Kidney glomerular epithelial cell (primary cell): ENCODE measurements around the gene KIAA1671.
"Not testable (repeated sequence)": the region's sequence is repeated elsewhere in the genome, so short reads cannot be mapped to it uniquely, and the experiment has no call there.

Experiments
- DNase-seq: peaks from one replicate; lab custom pipeline; 2025; lab: John Stamatoyannopoulos, UW

The KIAA1671 gene

DNA sequence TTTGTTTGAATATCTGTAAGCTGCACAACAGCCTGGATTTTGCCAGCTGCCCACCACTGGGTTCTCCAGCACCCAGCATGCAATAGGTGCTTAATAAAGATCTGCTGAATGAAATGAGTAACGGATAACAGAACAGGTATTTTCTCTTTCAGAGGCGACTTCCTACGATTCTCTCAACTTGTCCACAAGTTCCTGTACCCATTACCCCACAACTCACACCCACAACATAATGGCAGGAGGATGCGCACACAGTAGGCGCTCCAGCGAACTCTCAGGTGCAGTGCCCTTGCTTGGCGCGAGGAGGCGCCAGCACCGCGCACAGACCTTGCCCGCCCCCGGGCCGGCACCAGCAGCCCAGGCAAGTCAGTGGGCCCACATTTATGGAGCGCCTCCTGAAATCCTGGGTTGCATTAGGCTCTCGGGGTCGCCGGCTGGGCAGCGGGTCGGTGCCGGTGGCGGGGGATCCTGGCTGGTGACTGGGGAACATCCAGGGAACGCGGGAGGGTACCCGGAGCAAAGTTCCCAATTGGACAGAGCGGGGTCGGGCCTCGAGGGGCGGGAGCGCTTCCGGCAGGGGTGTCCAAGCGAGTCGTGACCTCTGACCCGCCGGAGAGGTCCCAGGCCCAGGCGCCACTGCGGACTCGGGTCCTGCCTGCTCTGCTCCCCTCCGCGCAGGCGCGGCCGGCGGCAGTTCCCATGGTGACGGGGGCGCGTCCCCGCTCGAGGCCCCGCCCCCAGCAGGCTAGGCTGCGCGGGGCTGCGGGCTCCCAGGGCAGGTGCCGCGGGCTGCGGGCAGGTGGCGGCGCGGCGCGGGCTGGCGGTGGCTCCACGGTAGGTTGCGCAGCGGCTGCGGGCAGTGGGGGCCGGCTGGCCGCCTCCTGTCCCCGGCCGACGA is at the start of gene KIAA1671:
Gene KIAA1671 (plus strand): TSS at position 775 of the 895 bp plus-strand sequence. CDS start 75,284 bp downstream, outside the sequence.
- peak; percentile 44 for DNase-seq

DNA sequence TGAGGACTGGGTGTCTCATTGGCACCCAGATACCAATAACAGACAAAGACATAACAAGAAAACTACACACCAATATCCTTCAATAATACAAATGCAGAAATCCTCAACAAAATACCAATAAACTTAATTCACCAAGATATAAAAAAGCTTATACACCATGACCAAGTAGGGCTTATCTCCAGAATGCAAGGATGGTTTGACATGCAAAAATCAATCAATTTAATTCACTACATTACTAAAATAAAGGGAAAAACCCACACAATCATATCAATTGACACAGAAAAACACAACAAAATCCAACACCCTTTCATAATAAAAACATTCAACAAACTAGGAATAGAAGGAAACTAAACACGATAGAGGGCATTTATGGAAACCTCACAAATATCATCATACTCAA is 46.6 kb upstream of the KIAA1671 start:
- DNase-seq, result no peak

DNA sequence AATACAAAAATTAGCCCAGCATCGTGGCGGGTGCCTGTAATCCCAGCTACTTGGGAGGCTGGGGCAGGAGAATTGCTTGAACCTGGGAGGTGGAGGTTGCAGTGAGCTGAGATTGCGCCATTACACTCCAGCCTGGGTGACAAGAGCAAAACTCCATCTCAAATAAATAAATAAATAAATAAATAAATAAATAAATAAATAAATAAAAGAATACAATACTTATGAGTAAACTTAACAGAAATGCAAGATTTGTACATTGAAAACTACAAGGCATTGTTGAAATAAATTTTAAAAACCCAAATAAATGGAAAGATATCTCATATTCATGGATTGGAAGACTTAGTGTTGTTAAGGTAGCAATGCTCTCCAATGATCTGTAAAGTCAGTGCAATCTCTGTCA is 45.4 kb upstream of the KIAA1671 start:
- not testable (repeated sequence) for DNase-seq

DNA sequence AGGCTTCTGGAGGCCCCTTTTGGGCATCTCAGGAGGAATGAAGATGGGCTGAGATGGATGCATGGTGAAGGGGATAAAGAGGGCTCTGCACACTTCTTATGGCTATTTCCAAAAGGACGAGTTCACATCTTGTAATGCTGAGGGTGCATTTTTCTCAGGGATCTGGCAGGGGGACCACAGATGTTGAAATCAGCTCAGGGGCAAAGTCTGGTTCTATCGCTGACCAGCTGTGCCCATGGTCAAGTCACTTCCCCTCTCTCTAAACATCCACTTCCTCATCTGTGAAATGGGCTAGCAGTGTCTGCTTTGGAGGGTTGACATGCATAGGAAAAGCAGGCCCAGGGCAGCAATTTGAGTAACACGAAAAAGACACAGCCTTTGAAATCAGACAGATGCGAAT is 32.5 kb upstream of the KIAA1671 start:
- DNase-seq, result no peak

DNA sequence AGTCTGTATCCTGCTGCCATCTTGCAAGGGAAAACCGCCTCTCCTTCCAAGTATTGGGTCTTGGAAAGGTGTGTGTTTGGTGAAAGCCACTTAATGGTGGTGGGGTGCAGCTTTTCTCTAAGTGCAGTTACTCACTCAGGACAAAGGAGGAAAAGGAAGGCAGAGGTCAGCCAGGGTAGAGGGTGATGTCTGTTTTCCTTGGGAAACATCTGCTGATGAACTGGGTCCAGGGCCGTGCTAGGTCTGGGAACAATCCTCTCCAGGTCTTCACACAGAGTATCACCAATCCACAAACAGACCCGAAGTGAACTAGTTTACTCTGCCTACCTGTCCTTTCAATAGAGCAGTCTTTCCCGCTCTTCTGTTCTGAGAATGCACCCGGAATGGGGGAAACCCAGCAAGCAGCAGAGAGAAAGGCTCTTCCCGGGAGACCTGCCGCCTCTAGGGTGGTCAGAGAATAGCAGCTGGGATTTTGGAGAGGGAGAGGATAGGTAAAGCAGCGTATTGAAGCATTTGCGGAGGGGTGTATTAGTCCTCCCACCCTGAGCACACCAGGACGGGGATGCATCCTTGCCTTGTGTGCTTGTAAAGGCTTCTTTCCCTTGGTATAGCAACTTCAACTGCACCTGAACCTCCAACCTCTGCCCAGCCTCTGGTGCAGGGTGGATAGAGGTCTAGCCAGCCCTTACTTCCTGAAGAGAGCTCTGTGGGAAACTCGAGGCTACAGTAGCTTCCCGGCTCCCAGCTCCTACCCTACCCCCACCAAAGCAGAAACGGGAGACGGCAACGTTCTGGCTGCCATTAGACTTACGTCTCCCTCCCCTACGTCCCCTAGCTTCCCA is 26.7 kb upstream of the KIAA1671 start:
- no peak for DNase-seq

DNA sequence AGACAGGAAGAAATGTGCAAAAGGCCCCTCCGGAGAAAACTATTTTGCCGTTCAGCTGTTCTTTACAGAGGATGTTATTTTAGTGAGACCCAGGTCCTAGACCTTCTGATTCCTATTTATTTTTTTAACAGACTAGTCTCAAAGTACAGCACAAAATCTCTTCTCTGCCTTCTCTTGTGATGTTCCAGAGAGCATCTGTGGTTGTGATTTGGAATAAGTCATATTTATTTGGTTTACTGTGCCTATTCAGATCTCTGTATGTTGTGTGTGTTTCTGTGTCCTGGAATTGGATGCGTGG is 26.1 kb upstream of the KIAA1671 start:
- no peak for DNase-seq

DNA sequence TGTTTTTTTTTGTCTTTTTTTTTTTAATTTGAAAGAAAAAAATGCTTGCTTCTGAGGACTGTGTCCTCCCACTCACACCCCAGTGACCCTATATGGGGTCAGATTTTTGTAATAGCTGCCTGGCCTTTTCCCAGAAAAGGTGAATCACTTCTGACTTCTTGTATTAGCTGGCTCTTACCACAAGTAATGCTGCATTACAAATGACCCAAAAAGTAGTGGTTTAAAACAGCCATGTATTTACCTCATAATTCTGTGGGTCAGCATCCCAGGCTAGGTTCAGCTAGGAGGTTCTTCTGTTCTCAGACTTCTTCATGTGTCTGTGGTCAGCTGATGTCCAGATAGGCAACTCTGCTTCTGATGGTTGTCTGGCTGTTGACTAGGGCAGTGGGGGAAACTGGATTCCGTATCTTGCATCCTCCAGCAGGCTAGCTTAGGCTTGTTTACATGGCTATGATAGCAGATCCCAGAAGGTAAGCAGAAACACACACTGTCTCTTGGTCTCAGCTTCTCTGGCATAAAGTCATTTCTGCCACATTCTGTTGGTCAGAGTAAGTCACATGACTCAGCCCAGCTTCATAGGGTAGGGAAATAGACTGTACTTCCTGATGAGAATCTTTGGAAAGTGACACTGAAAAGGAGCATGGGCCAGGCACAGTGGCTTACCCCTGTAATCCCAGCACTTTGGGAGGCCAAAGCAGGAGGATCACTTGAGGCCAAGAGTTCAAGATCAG is 25.5 kb upstream of the KIAA1671 start:
- DNase-seq, result no peak

DNA sequence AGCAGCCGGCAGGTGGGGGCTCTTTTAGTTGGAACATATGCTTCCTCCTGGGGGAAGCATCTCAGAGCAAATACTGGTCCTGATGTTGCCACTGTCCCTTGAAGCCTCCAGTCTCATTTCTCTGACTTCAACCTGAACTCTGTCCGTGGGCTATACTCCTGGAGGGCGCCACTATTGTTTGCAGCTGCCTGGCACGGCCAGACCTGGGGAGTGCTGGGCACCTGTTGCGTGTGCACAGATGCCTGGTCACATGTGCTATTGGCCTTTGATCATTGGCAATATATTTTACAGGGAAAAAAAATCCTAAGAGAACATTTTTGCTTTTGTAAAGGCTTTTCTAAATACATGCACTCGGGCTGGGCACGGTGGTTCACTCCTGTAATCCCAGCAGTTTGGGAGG is 24.2 kb upstream of the KIAA1671 start:
- DNase-seq, result no peak

DNA sequence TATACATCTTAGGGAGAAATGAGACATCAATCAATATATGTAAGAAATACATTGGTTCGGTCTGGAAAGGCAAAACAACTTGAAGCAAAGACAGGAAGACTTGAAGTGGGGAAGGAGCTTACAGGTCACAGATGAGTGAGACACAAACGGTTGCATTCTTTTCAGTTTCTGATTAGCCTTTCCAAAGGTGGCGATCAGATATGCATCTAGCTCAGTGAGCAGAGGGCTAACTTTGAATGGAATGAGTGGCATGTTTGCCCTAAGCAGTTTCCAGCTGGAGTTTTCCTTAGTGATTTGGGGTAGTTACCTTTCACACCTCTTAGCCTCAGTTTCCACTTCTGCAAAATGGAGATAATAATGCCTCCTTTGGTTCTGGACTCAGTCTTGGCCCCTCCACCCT is 21.8 kb upstream of the KIAA1671 start:
- no peak for DNase-seq

DNA sequence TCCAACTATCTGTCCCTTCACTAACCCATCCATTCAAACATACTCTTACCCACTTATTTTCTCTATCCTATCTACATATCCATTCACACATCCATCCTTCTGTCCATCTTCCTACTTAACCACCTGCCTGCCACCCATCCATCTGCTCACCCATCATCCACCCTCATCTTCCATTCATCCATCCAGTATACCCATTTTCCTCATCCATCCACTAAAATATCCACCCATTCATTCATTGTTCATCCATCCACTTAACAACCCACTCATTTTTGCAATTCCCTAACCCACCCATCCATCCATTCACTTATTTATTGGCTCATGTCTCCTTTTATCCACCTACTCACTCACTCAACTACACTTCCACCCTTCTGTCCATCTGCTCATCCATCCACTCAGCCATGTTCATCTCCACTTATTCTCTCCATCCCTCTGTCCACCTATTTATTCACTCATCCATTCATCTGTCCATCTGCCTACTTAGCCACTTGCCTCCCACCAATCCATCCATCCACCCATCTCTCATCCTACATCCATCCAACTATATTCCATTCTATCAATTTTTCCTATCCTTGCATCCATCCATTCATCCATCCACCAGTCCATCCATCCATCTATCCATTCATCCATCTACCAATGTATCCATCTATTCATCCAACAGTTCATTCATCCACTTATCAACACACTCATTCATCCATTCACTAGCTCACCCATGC is 16.6 kb upstream of the KIAA1671 start:
- no peak for DNase-seq

DNA sequence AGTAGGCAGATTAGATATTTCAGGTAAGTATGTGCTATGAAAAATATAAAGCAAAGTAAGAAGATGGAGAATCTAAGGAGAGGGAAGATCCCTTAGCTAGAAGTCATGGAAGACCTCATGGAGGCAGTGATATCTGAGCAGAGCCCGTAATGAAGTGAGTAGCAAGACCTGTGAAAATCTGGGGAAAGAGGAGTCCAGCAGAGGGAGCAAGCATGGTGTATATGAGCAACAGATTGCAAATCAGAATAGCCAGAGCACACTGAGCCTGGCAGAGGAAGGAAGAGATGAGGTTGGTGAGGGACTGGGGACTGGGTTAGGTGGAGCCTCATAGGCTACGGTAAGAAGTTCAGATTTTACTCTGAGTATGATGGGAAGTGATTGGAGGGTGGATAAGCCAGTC is 15.4 kb upstream of the KIAA1671 start:
- peak; percentile 38 for DNase-seq

DNA sequence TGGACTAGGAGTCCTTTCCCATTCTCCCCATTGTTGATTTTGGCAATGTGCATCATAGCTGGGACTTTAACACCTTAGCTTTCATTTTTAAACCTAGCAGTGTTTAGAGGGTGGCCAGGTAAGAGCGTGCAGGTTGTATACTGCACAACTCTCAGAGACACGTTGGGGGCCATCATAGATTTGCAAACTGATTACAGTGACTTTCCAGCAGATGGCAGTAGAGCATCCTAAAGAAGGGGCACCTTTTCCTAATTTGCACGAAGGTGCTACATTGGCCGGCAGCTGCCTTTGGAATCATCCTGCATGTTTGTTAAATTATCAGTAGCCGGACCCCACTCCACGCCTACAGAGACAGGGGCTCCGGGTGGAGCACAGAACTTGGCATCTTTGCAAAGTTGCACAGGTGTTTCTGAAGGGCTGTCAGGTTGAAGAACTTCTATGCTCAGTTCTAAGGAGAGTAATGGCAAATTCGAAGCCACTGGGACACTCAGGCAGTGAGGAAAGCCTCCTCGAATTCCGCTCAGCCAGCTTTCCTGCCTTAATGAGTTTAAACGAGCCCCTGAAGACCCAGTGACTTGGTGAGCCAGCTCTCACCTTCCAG is 13.7 kb upstream of the KIAA1671 start:
- DNase-seq, result peak; percentile 8

DNA sequence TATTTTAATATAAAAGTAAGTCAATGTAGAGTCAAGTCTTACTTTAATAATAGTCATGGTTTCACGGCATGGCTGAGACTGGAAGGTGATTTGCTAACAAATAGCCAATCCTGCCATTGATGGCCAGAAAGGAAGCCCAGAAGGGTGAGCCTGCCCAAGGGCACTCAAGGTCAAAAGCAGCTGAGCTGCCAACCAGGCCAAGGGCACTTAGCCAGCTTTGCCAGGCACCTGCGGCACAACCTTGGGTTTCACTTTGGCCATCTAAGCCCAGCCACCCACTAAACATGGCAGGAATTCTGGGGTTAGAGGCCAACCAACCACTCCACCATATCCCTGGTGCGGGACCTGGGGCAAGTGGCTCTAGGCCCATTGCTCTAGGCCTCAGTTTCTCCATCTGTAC is 10.2 kb upstream of the KIAA1671 start:
- DNase-seq, result no peak

DNA sequence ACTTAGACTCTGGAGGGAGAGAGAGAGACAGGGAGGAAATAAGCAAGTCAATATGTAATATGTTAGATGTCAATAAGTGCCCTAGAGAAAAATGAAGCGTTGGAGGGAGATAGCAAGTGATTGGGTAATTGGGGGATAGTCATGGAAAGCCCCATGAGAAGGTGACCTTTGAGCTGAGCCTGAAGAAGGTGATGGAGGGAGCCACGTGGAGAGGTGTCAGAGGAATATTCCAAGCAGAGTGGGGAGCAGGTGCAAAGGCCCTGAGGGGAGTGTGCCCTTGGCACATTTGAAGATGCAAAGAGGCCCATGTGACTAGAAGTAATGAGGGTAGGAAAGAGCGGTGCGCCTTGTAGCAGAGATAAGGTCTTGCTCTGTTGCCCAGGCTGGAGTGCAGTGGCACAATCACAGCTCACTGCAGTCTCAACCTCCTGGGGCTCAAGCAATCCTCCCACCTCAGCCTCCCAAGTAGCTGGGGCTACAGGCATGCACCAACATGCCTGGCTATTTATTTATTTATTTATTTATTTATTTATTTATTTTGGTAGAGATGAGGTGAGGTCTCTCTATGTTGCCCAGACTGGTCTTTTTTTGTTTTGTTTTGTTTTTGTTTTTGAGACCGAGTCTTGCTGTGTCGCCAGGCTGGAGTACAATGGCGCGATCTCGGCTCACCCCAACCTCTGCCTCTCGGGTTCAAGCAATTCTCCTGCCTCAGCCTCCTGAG is 8.1 kb upstream of the KIAA1671 start:
- no peak for DNase-seq

DNA sequence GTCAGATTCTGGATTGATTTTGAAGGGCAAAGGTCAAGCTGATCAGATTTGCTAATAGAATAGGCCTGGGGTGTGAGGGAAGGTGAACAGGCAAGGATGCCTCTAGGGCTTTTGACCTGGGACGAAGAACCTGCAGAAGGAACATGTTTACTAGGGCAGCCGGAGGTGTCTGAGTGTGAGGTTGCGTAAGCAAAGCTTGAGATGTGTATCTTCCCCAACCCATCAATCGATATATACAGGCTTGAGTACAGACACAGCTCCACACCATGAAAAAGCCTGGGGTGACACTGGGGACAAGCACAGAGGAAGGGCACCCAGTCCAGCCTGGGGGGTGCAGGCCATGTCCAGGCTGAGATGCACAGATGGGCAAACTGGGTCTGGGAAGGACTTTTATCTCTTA is 7.1 kb upstream of the KIAA1671 start:
- no peak for DNase-seq

DNA sequence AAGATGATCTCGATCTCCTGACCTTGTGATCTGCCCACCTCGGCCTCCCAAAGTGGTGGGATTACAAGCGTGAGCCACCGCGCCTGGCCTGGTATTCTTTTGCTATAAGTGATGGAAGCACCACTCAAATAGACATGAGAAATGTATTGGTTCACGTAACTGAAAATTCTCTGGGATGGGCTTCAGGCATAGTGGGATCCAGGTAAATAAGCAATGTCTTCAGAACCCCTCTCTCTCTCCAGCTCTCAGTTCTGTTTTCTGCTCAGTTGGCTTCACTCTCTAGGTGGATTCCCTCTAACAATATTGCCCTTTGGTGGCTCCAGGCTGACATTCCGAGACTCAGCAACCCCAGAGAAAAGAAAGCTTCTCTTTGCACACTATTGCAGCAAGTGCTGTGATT is 5.1 kb upstream of the KIAA1671 start:
- DNase-seq, result no peak

DNA sequence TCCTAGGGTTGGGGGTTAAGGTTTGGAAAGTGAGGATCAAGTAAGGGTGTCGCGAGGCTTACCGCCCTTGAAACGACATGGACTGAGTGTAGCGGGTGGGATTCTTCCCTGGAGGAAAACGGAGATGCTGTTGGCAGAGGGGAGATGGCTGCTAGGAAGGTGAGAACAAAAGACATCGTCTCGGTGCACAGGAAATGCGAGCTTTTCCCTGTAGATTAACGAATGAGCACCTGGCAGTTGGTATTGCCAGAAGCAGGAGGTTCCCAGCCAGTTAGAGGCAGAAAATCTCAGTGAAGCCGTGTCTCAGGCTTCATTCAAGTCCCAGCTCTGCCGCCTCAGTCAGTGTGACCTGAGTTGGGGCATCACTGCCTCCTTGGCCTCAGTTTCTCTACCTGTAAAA is 4.6 kb upstream of the KIAA1671 start:
- no peak for DNase-seq

DNA sequence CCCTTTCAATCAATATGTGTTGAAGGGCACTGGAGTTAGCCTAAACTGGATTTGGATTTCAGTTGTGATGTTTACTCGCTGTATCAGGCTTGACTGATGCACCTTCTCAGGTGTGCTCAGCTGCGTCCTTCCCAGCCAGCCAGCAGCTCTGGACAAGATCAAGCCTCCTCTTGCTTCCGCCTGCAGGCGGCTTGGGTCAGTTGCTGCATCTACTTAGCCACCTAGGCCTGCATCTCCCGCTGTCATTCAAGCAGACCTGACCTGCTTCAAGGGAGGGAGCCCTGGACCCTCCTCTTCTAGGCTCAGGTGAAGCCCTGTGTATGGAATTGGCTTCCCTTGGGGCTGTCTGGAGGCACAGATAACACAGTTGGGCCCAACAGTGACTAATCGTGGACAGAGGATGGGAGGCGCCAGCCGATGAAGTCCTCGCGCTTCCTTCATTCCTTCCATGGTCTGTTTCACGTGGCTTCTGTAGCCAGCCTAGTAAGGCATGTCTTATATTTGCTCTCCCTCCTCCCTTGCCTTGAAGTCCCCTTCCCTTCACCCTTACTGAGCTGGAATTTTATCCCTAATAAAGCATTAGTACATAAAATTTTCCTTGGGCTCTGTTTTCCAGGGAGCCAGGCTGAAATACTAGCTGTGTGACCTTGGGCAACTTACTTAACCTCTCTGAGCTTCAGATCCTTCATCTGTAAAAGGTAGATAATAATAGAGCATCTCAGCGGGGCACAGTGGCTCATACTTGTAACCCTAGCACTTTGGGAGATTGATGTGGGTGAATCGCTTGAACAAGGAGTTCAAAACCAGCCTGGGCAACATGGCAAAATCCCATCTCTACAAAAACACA is 3.9 kb upstream of the KIAA1671 start:
- DNase-seq, result no peak

DNA sequence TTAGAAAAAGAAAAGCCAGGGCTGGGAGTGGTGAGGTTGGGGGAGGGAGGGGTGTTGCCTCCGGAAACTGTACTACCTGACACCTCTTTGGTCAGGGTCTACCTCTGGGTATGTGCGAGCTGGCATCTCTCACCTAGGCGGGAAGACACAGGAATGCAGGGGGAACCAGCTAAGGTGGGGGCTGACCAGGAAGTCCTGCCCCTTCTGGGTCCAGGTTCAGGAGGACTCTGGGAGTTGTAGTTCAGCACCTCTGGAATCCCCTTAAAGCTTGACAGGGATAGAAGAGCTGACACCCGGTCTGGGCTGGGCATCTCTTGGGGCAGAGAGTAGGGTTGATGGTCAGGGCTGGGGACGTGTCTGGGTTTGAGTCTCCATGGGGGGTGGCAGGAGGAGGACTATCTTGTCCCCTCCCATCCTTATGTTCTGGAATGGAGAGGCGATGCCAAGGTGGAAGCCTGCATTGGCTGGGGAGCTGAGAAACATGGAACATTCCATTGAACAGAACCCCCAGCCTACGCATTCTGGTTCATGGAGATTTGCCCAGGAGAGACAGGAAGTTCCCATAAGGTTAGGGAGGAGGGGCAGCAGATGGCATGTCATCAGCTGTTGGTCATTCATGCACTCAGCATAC is 2.1 kb upstream of the KIAA1671 start:
- peak; percentile 41 for DNase-seq
